HG02571 (cell line): ENCODE data around the gene AJAP1.

ENCODE experiments used
- ATAC-seq: cut with Tn5 transposase; IDR thresholded peaks from one replicate; pipeline ENCODE4 v1.9.1; 2021; ENCODE audit warnings: mild to moderate bottlenecking, moderate library complexity; ENCODE audit not compliant: unreplicated experiment

The AJAP1 gene

DNA sequence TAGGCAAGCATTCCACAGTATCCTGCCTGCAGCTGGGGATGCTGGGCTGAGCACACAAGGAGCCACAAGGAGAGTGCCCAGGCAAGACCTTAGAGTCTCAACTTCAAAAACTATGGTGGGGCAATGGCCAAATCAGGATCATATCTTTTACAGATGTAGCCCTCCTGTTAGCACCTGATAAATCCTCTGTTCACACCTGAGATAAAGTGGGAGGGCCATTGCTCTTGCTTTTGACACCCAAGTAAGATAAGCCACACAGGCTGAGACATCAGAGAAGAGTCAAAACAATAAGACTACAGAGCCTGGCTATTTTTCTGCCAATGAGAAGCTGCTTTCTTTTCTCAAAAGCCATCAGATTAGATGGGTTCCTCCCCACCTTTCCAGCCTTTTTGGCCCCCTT, 148.9 kb downstream of the AJAP1 start:
- no peak for ATAC-seq

DNA sequence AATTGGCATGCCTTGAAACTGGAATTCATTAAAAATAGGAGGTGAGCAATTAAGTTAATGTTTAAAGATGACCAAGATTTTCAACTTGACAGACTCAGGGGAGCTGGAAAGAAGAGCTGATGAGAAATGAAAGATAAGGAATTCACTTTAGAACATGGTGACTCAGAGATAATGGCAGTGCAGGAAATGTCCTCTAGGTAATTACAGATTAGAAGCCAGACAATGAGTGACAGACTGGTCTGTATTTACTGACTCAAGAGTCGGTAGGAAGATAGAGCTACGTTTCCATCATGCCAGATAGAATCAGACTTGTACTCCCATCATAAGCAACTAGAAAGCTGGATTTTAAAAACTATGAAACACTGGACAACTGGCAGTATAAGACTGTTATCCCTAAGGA, 151.6 kb downstream of the AJAP1 start:
- no peak for ATAC-seq

DNA sequence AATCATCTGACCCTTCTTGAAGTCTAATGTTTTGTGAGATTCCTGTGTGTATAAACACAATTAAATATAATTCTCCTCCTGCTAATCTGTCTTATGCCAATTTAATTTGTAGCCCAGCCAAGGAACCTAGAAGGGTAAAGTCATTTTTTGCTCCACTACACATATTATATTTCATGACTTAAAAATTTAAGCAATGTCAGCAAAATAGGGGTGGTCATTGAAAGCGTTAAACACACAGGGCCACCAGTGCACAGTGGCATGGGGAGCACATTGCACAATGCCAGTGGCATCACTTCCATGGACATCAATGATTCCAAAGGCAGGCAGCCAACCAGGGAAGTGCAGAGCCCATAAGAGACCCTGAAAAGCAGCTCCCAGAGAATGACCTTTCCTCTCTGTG, 166.1 kb downstream of the AJAP1 start:
- ATAC-seq, result no peak

DNA sequence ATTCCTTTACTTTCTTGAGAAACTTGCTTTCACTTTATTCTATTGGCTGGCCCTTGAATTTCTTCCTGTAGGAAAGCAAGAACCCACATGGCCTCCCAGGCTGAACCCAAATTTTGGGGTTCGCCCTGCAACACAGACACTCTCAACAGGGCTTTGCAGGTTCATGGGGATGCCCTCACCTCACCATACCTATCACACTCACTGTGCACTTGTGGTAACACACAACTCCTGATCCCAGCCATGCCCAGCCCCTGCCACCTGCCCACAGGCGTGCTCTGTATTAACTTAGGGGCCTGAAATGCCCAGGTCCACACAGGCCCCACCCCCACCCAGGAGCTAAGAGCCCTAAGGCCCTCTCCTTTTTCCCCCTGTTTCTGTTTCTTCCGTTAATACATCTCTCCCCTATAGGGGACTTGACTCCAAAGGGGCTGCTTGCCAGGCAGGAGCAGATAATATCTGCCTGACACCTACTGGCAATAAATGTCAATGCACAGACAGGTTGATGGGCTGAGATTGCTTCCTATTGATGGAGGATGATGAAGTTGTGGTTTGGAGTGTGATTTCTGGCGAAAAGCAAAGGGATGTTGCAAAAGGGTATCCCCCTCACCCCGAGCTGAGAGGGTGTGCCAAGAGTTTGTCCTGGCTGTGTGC, 171.5 kb downstream of the AJAP1 start:
- no peak for ATAC-seq

DNA sequence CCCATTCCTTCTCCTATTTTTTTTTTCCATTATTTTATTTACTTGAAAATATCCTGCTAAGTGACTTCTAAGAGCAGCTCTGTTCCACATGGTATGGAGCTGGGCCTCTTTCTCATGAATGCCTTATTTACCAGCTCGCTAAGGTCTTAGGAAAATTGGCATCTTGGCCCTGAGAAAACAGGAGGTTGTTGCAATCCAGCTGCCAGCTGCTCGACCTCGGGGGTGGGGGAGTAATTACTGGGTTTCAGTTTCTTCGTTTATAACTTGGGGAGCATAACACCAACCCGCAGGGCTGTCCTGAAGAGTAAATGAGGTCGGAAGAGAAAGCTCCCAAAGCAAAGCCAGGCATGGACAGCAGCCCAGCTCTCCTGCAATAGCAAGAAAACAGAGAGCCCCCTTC, 176.3 kb downstream of the AJAP1 start:
- ATAC-seq, result no peak

DNA sequence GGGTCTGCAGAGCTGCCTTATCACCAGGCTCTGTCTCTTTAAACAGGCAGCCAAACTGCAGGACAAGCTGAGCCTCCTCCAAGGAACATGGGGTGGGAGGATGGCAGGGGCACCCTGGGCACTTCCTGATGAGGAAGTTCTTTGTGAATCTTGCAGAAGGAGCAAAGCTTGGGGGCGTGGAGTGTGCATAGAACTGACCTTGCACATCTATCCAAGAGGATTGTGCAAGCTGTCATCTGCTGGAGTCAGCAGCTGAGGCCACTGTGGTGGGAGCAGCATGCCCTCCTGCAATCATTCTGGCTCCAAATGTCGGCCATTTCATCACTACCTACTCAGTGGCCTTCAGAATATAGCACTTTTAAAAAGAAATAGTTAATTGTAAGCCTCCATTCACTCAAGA, 182.2 kb downstream of the AJAP1 start:
- no peak for ATAC-seq

DNA sequence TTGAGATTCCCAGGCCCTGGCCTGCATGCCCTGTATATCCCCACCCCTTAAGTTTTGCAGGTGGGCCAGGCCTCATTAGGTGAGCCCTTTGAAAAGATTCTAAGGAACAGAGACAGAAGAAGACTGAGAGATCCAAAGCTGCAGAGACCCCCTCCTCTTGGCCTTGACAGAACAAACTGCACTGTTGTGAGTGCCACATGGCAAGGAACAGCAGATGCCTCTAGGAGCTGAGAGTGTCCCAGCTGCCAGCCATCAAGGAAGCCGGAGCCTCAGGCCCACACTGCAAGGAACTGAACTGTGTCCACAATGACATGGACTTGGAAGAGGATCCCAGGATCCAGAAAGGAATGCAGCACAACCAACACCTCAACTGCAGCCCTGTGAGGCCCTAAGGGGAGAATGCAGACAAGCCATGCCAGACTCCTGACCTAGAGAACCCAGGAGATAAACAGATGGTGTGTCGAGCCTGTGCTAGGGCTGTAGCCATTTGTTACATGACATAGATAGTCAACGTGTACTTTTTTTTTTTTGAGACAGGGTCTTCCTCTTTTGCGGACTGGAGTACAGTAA, 182.7 kb downstream of the AJAP1 start:
- ATAC-seq, result no peak

DNA sequence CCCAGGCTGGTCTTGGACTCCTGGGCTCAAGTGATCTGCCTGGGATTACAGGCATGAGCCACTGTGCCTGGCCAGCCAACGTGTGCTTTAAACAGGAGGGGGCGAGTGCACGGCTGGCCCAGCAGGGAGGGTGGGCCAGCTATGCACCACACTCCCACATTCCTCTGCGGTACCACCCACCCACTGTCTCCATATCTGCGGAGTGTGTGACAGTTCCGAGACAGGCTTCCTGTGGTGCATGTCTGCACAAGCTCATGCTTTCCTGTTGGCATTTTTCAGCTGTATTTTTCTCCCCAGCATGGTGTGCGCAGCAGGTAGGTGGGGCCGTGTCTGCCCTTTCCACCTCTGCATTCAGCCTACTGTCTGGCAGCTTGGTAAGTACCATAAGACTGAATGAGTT, 183.3 kb downstream of the AJAP1 start:
- ATAC-seq, result no peak

DNA sequence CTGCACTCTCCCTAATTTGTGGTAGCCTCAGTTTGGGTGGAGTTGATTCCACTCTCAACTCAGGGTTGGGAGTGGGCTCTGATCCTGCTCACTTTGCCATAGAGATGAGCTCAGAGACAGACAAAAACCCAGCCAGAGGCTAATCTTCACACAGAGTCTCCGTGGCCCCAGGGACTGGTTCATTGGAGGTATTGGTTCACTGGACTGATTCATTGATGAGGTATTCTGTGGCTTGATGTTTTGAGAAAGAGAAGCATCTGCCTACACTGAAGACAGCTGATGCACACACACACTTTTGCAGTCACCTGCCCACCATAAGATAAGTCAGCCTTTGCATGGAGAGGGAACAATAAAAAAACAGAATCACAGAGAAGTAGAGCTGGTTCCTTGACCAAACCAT, 183.8 kb downstream of the AJAP1 start:
- no peak for ATAC-seq
